Mesothelial cell of epicardium (in vitro differentiated cells): Measurements from ENCODE around the gene MAPK8IP3. TPM values are rescaled to one million over a fixed set of nuclear protein-coding genes. Genes with fewer than 3 reads are reported as not detected.

Experiments used
- DNase-seq, 2 experiments: peaks; one replicate each; pipeline ENCODE4 v3.0.0; 2021; ENCODE audit warnings: low spot score in 2 of 2; ENCODE audit not compliant: unreplicated experiment in 2 of 2
- H3K27ac Mint-ChIP-seq: 2 replicates; pipeline ENCODE4 v1.8.0; 2021; ENCODE audit warnings: mixed read lengths
- H3K27me3 Mint-ChIP-seq: 2 replicates; pipeline ENCODE4 v1.8.0; 2021; ENCODE audit warnings: low read depth, mixed read lengths
- H3K36me3 Mint-ChIP-seq: 2 replicates; pipeline ENCODE4 v1.8.0; 2021; ENCODE audit warnings: mixed read lengths
- H3K4me1 Mint-ChIP-seq: 2 replicates; pipeline ENCODE4 v1.8.0; 2021; ENCODE audit warnings: mixed read lengths
- H3K4me3 Mint-ChIP-seq: 2 replicates; pipeline ENCODE4 v1.8.0; 2021; ENCODE audit warnings: mild to moderate bottlenecking, moderate library complexity, mixed read lengths
- H3K9me3 Mint-ChIP-seq: 2 replicates; pipeline ENCODE4 v1.8.0; 2021; ENCODE audit warnings: mixed read lengths
- CTCF ChIP-seq: fragments of 200-600 bp; sonication (generic); IDR thresholded peaks from one replicate; pipeline ENCODE4 v1.5.0; 2021; ENCODE audit warnings: antibody characterized with exemption; ENCODE audit not compliant: unreplicated experiment
- total RNA-seq: library from RNA; stranded (reverse); gene quantifications from 3 replicates; pipeline ENCODE4 v1.2.1, GENCODE V29; 2021

MAPK8IP3 gene, protein sequence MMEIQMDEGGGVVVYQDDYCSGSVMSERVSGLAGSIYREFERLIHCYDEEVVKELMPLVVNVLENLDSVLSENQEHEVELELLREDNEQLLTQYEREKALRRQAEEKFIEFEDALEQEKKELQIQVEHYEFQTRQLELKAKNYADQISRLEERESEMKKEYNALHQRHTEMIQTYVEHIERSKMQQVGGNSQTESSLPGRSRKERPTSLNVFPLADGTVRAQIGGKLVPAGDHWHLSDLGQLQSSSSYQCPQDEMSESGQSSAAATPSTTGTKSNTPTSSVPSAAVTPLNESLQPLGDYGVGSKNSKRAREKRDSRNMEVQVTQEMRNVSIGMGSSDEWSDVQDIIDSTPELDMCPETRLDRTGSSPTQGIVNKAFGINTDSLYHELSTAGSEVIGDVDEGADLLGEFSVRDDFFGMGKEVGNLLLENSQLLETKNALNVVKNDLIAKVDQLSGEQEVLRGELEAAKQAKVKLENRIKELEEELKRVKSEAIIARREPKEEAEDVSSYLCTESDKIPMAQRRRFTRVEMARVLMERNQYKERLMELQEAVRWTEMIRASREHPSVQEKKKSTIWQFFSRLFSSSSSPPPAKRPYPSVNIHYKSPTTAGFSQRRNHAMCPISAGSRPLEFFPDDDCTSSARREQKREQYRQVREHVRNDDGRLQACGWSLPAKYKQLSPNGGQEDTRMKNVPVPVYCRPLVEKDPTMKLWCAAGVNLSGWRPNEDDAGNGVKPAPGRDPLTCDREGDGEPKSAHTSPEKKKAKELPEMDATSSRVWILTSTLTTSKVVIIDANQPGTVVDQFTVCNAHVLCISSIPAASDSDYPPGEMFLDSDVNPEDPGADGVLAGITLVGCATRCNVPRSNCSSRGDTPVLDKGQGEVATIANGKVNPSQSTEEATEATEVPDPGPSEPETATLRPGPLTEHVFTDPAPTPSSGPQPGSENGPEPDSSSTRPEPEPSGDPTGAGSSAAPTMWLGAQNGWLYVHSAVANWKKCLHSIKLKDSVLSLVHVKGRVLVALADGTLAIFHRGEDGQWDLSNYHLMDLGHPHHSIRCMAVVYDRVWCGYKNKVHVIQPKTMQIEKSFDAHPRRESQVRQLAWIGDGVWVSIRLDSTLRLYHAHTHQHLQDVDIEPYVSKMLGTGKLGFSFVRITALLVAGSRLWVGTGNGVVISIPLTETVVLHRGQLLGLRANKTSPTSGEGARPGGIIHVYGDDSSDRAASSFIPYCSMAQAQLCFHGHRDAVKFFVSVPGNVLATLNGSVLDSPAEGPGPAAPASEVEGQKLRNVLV (N-terminal part only)
- 162 to 182 TPM (median 162 TPM) in 3 replicates for total RNA-seq

DNA sequence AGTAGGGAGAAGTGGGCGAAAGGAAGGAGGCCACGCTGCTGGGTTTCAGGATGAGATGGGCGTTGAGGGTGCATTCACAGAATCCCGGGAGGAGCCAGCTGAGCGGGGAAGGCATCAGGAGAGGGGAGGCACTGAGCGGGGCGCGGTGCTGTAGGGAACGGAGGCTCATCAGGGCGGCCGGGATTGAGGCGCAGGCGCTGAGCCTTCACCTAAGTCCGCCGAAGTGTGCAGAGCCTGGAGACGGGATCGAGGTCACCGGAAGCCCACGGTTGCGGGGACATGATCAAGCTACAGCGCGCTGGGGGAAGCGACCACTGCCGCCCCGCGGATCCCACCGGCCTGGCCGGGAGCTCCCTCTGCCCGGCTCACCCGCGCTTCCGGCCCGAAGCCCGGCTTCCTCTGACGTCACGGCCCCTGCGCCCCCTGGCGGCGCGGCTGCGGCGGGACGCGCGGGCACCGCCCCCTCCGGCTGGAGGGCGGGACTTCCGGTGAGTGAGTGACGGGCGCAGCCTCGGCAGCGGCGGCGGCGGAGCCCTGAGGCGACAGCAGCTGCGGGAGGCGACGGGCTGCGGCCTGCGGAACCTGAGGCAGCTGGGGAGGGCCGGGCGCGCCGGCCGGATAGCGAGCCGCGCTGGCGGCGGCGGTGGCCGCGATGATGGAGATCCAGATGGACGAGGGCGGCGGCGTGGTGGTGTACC, at the start of gene MAPK8IP3:
Gene MAPK8IP3 (plus strand): TSS at position 508 of the 698 bp plus-strand sequence. CDS start 145 bp downstream, at position 653.
- peak within 1 kb of the TSS; percentile 98 for H3K27ac Mint-ChIP-seq
- H3K9me3 Mint-ChIP-seq = no peaks in the 10 kb centered on the region

GRCh38 chr16:1656808-1657617, 49.0 kb upstream of the MAPK8IP3 start:
- no peak overlapping the region for H3K27ac Mint-ChIP-seq
- TF ChIP-seq CTCF = no peak
- no peak overlapping the region for H3K4me3 Mint-ChIP-seq
- H3K36me3 Mint-ChIP-seq = peaks cover 36% of the 10 kb centered on the region
- no peaks in the 10 kb centered on the region for H3K27me3 Mint-ChIP-seq
- no peaks in the 10 kb centered on the region for H3K4me1 Mint-ChIP-seq
- no peaks in the 10 kb centered on the region for H3K9me3 Mint-ChIP-seq
- DNase-seq = no peak

More for the DNA sequence above, at the start of gene MAPK8IP3:
- peak within 1 kb of the TSS; percentile 91 for H3K4me3 Mint-ChIP-seq
- H3K27me3 Mint-ChIP-seq = no peaks in the 10 kb centered on the region
- peak; percentile 95 to 99 for DNase-seq
- peaks cover 16% of the 10 kb centered on the region for H3K4me1 Mint-ChIP-seq
- peak; percentile 99 for TF ChIP-seq CTCF
- peaks cover 4% of the 10 kb centered on the region for H3K36me3 Mint-ChIP-seq

GRCh38 chr16:1657841-1658240, 48.2 kb upstream of the MAPK8IP3 start:
- Mint-ChIP-seq H3K9me3 (no peaks in the 10 kb centered on the region), H3K4me3 (no peak overlapping the region), H3K27me3 (no peaks in the 10 kb centered on the region), H3K36me3 (peaks cover 37% of the 10 kb centered on the region), H3K27ac (no peak overlapping the region), H3K4me1 (no peaks in the 10 kb centered on the region)
- TF ChIP-seq CTCF = no peak
- no peak for DNase-seq

DNA sequence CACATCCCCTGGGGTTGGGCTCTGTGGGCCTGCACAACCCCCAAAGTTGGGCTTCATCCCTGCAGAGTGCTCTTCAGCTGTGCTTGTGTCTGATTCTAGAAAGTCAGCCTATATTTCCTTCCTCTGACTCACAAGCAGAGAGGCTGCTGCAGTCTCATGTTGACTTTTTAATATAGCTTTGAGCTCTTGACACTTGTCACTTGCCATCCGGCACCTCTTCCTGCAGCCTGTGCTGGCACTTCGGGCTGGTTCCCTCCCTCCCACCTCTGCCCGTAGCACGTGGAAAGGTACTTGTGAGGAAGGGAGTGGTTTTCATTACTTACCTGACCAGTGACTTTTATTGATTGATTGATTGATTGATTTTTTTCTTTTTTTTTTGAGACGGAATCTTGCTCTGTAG, 47.0 kb upstream of the MAPK8IP3 start:
- TF ChIP-seq CTCF = no peak
- H3K36me3 Mint-ChIP-seq = peaks cover 39% of the 10 kb centered on the region

More for the DNA sequence above, 47.0 kb upstream of the MAPK8IP3 start:
- Mint-ChIP-seq H3K4me3 (no peak overlapping the region), H3K4me1 (no peaks in the 10 kb centered on the region), H3K27me3 (no peaks in the 10 kb centered on the region), H3K9me3 (no peaks in the 10 kb centered on the region), H3K27ac (no peak overlapping the region)
- no peak for DNase-seq
